OCI-LY1 (cell line): Measurements from ENCODE around the gene HYKK.
A peak's percentile ranks its signal among the peaks of the same experiment; 100 is the strongest.
"Not testable (repeated sequence)": the region's sequence is repeated elsewhere in the genome, so short reads cannot be mapped to it uniquely, and the experiment has no call there.

Source experiments
- H2AFZ ChIP-seq: fragments of 200-600 bp; sonication (generic), shearing (Covaris generic); 2 replicates; pipeline ENCODE4 v1.6.0; 2014; ENCODE audit warnings: antibody characterized with exemption, mild to moderate bottlenecking, low read length
- H3F3A ChIP-seq: fragments of 200-600 bp; sonication (generic), shearing (Covaris generic); 2 replicates; pipeline ENCODE4 v1.6.0; 2014; ENCODE audit warnings: mild to moderate bottlenecking, antibody characterized with exemption, low read length, moderate library complexity; ENCODE audit not compliant: insufficient read depth
- H3K27ac ChIP-seq: fragments of 200-600 bp; sonication (generic); 2 replicates; pipeline ENCODE4 v1.5.1; 2014; ENCODE audit warnings: low read length, mixed run types, mild to moderate bottlenecking, low read depth; ENCODE audit not compliant: poor library complexity, severe bottlenecking
- H3K27me3 ChIP-seq: fragments of 200-600 bp; sonication (generic); 2 replicates; pipeline ENCODE4 v1.6.0; 2014; ENCODE audit warnings: antibody characterized with exemption, mild to moderate bottlenecking, low read length, moderate library complexity; ENCODE audit not compliant: insufficient read depth
- H3K36me3 ChIP-seq: fragments of 200-600 bp; sonication (generic); 2 replicates; pipeline ENCODE4 v1.6.1; 2014; ENCODE audit warnings: mild to moderate bottlenecking, antibody characterized with exemption, low read length, moderate library complexity, mixed read lengths; ENCODE audit not compliant: insufficient read depth
- H3K4me1 ChIP-seq: fragments of 200-600 bp; sonication (generic); 2 replicates; pipeline ENCODE4 v1.5.1; 2014; ENCODE audit warnings: mild to moderate bottlenecking, low read length, moderate library complexity; ENCODE audit not compliant: insufficient read depth, severe bottlenecking
- H3K4me2 ChIP-seq: fragments of 200-600 bp; sonication (generic), shearing (Covaris generic); 2 replicates; pipeline ENCODE4 v1.6.1; 2014; ENCODE audit warnings: low read length
- H3K4me3 ChIP-seq: fragments of 200-600 bp; sonication (generic); 2 replicates; pipeline ENCODE4 v1.5.1; 2014; ENCODE audit warnings: low read length, low read depth, mild to moderate bottlenecking, mixed read lengths; ENCODE audit not compliant: poor library complexity, severe bottlenecking
- H3K79me2 ChIP-seq: fragments of 200-600 bp; shearing (Covaris generic); 2 replicates; pipeline ENCODE4 v1.6.1; 2016; ENCODE audit warnings: mixed run types, low read length, mixed read lengths; ENCODE audit not compliant: insufficient read depth
- H3K9ac ChIP-seq: fragments of 200-600 bp; sonication (generic), shearing (Covaris generic); 2 replicates; pipeline ENCODE4 v1.6.1; 2014; ENCODE audit warnings: mild to moderate bottlenecking, low read length, mixed read lengths
- H3K9me2 ChIP-seq: fragments of 200-600 bp; sonication (generic), shearing (Covaris generic); 2 replicates; pipeline ENCODE4 v1.6.1; 2014; ENCODE audit warnings: low read depth, mild to moderate bottlenecking, low read length, mixed read lengths
- H3K9me3 ChIP-seq: fragments of 200-600 bp; shearing (Covaris generic); 2 replicates; pipeline ENCODE4 v1.6.1; 2014; ENCODE audit warnings: low read length, mixed read lengths
- H4K20me1 ChIP-seq: fragments of 200-600 bp; sonication (generic), shearing (Covaris generic); 2 replicates; pipeline ENCODE4 v1.6.0; 2016; ENCODE audit warnings: mild to moderate bottlenecking, low read length; ENCODE audit not compliant: insufficient read depth
- CTCF ChIP-seq: fragments of 200-600 bp; sonication (generic), shearing (Covaris generic); IDR thresholded peaks from 2 replicates; pipeline ENCODE4 v1.5.1; 2017; ENCODE audit warnings: mild to moderate bottlenecking, antibody characterized with exemption, low read length, moderate library complexity, mixed read lengths
- EZH2 ChIP-seq: fragments of 200-600 bp; sonication (generic), shearing (Covaris generic); IDR thresholded peaks from 2 replicates; pipeline ENCODE4 v1.8.0; 2017; ENCODE audit warnings: borderline replicate concordance, mixed run types, mild to moderate bottlenecking, antibody characterized with exemption, low read length, moderate library complexity, mixed read lengths

Gene HYKK

GRCh38 chr15:78507831-78508160 is 419 bp downstream of the HYKK start:
- Histone ChIP-seq H3K36me3 (no peaks in the 10 kb centered on the region), H3K27ac (no peak overlapping the region), H3K79me2 (no peaks in the 10 kb centered on the region), H3K4me2 (peak overlapping the region; percentile 65), H3K4me1 (peaks cover 12% of the 10 kb centered on the region), H3K9me3 (no peaks in the 10 kb centered on the region), H3F3A (no peaks in the 10 kb centered on the region), H3K27me3 (no peaks in the 10 kb centered on the region), H4K20me1 (no peaks in the 10 kb centered on the region), H3K9me2 (no peaks in the 10 kb centered on the region), H2AFZ (no peak overlapping the region), H3K9ac (peak overlapping the region; percentile 51), H3K4me3 (peak overlapping the region; percentile 68)
- TF ChIP-seq EZH2 (no peak), CTCF (no peak)

GRCh38 chr15:78508272-78508671 is 895 bp downstream of the HYKK start:
- Histone ChIP-seq H3K9me3 (no peaks in the 10 kb centered on the region), H3K27me3 (no peaks in the 10 kb centered on the region), H3K4me3 (peak overlapping the region; percentile 68), H3K36me3 (no peaks in the 10 kb centered on the region), H3K79me2 (no peaks in the 10 kb centered on the region), H3F3A (no peaks in the 10 kb centered on the region), H3K9ac (peak overlapping the region; percentile 51; the same call in 1 of the 2 replicates), H2AFZ (no peak overlapping the region), H3K4me1 (peaks cover 12% of the 10 kb centered on the region), H4K20me1 (no peaks in the 10 kb centered on the region), H3K27ac (no peak overlapping the region), H3K4me2 (peak overlapping the region; percentile 65), H3K9me2 (no peaks in the 10 kb centered on the region)
- no peak for TF ChIP-seq EZH2
- TF ChIP-seq CTCF: no peak

GRCh38 chr15:78509726-78510312 is 2.4 kb downstream of the HYKK start:
- Histone ChIP-seq H3K4me3 (no peak overlapping the region), H3K79me2 (no peaks in the 10 kb centered on the region), H3K4me1 (peaks cover 12% of the 10 kb centered on the region), H4K20me1 (no peaks in the 10 kb centered on the region), H3K36me3 (no peaks in the 10 kb centered on the region), H2AFZ (no peak overlapping the region), H3K9me2 (no peaks in the 10 kb centered on the region), H3K4me2 (no peak overlapping the region), H3K27me3 (no peaks in the 10 kb centered on the region), H3K9ac (no peak overlapping the region), H3K9me3 (no peaks in the 10 kb centered on the region), H3K27ac (no peak overlapping the region), H3F3A (no peaks in the 10 kb centered on the region; the same call in 1 of the 2 replicates)
- TF ChIP-seq CTCF (no peak), EZH2 (no peak)

GRCh38 chr15:78520035-78520434 is 12.7 kb downstream of the HYKK start:
- H3K27me3 ChIP-seq, H3K9me2 ChIP-seq, H3K79me2 ChIP-seq, H3K4me1 ChIP-seq, H3K9ac ChIP-seq, H2AFZ ChIP-seq, H3K4me2 ChIP-seq, H4K20me1 ChIP-seq, H3F3A ChIP-seq, H3K4me3 ChIP-seq, H3K9me3 ChIP-seq, H3K27ac ChIP-seq, H3K36me3 ChIP-seq: not testable (repeated sequence)
